MCF 10A (cell line): ENCODE measurements around the gene BMPR1A. TPM values are rescaled to one million over a fixed set of nuclear protein-coding genes. Genes with fewer than 3 reads are reported as not detected.
A peak's percentile ranks its signal among the peaks of the same experiment; 100 is the strongest.
"Not testable (repeated sequence)": the region's sequence is repeated elsewhere in the genome, so short reads cannot be mapped to it uniquely, and the experiment has no call there.

Source experiments
- BruUV-seq: library from RNA; stranded (reverse); fragments of 400-500 nt; replicated peaks from 2 replicates; lab custom pipeline; 2021; lab: Mats Ljungman, UMichigan
- CTCF ChIA-PET: fragments of 300-600 bp; sonication (Branson Sonifier 250); formaldehyde crosslinking; extraction: SDS; loops from one replicate; lab custom pipeline; 2021; ENCODE audit warnings: antibody characterized with exemption, inconsistent platforms; lab: Yijun Ruan, JAX
- POLR2A ChIA-PET: fragments of 300-600, 350-650 bp; sonication (Branson Sonifier 250); formaldehyde crosslinking; extraction: SDS; loops from one replicate; lab custom pipeline; 2020; ENCODE audit warnings: antibody characterized with exemption, inconsistent platforms; lab: Yijun Ruan, JAX
- DNase-seq: peaks from one replicate; pipeline ENCODE4 v3.0.0-alpha.2; 2018; ENCODE audit not compliant: unreplicated experiment
- H3K27ac Mint-ChIP-seq: one replicate; pipeline ENCODE4 v1.8.0; 2022; ENCODE audit warnings: mild to moderate bottlenecking, low read depth, mixed read lengths; ENCODE audit not compliant: unreplicated experiment
- H3K27me3 Mint-ChIP-seq: one replicate; pipeline ENCODE4 v1.8.0; 2022; ENCODE audit warnings: mixed read lengths; ENCODE audit not compliant: insufficient read depth, unreplicated experiment
- H3K36me3 Mint-ChIP-seq: one replicate; pipeline ENCODE4 v1.8.0; 2022; ENCODE audit warnings: mild to moderate bottlenecking, moderate library complexity, mixed read lengths; ENCODE audit not compliant: insufficient read depth, unreplicated experiment
- H3K4me1 Mint-ChIP-seq: one replicate; pipeline ENCODE4 v1.8.0; 2022; ENCODE audit warnings: mixed read lengths; ENCODE audit not compliant: insufficient read depth, unreplicated experiment
- H3K4me3 Mint-ChIP-seq: one replicate; pipeline ENCODE4 v1.8.0; 2022; ENCODE audit warnings: mild to moderate bottlenecking, moderate library complexity, mixed read lengths; ENCODE audit not compliant: unreplicated experiment
- H3K9me3 Mint-ChIP-seq: one replicate; pipeline ENCODE4 v1.8.0; 2022; ENCODE audit warnings: mixed read lengths; ENCODE audit not compliant: unreplicated experiment
- intact Hi-C: fragments of 100-400 bp; cut with micrococcal nuclease; formaldehyde crosslinking; loops from 2 replicates; pipeline ENCODE4 v1.14.1; 2022
- total RNA-seq: library from RNA; stranded (reverse); gene quantifications from 2 replicates; pipeline ENCODE4 v1.2.3, GENCODE V29; 2022
- TF ChIP-seq, protein P1 (sequence below): fragments of 200-600 bp; IDR thresholded peaks from one replicate; pipeline ENCODE4 v1.8.0; 2022; ENCODE audit warnings: antibody characterized with exemption, mild to moderate bottlenecking; ENCODE audit not compliant: unreplicated experiment

The BMPR1A gene
- total RNA-seq, 1 experiment from 2014 or later, result 27.3 TPM

- no peaks in the 10 kb centered on the region for H3K4me1 Mint-ChIP-seq
- H3K27ac Mint-ChIP-seq, result no peak overlapping the region
- ChIA-PET CTCF (interaction anchor here (1.0 kb wide), 1 partner anchor 10 kb away, joined by 4 read pairs; no protein-coding TSS in a partner anchor), POLR2A (no interaction called here)
- no peaks in the 10 kb centered on the region for H3K27me3 Mint-ChIP-seq
- peaks cover 5% of the 10 kb centered on the region for H3K36me3 Mint-ChIP-seq
- BruUV-seq, result no TSS peak
- DNase-seq, result peak; percentile 51
- intact Hi-C loops, result no loop called here
- TF ChIP-seq, protein P1, sequence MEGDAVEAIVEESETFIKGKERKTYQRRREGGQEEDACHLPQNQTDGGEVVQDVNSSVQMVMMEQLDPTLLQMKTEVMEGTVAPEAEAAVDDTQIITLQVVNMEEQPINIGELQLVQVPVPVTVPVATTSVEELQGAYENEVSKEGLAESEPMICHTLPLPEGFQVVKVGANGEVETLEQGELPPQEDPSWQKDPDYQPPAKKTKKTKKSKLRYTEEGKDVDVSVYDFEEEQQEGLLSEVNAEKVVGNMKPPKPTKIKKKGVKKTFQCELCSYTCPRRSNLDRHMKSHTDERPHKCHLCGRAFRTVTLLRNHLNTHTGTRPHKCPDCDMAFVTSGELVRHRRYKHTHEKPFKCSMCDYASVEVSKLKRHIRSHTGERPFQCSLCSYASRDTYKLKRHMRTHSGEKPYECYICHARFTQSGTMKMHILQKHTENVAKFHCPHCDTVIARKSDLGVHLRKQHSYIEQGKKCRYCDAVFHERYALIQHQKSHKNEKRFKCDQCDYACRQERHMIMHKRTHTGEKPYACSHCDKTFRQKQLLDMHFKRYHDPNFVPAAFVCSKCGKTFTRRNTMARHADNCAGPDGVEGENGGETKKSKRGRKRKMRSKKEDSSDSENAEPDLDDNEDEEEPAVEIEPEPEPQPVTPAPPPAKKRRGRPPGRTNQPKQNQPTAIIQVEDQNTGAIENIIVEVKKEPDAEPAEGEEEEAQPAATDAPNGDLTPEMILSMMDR, result no peak
- H3K4me3 Mint-ChIP-seq, result no peak overlapping the region
- no peaks in the 10 kb centered on the region for H3K9me3 Mint-ChIP-seq
Observed at GRCh38 chr10:86730227-86730626, 26.2 kb upstream of the BMPR1A start.

GRCh38 chr10:86732771-86733170 is 23.6 kb upstream of the BMPR1A start:
- POLR2A ChIA-PET, result interaction anchor here (0.6 to 0.7 kb wide), 2 partner anchors 17 to 185 kb away, joined by 3 read pairs; no protein-coding TSS in a partner anchor
- Mint-ChIP-seq H3K9me3 (no peaks in the 10 kb centered on the region), H3K27ac (no peak overlapping the region), H3K36me3 (peaks cover 2% of the 10 kb centered on the region), H3K4me3 (no peak overlapping the region), H3K4me1 (no peaks in the 10 kb centered on the region), H3K27me3 (no peaks in the 10 kb centered on the region)
- no peak for DNase-seq
- CTCF ChIA-PET, result interaction anchor here (0.6 kb wide), 1 partner anchor 174 kb away, joined by 3 read pairs; no protein-coding TSS in a partner anchor
- intact Hi-C loops, result no loop called here
- BruUV-seq, result no TSS peak
- TF ChIP-seq, protein P1, result no peak

DNA sequence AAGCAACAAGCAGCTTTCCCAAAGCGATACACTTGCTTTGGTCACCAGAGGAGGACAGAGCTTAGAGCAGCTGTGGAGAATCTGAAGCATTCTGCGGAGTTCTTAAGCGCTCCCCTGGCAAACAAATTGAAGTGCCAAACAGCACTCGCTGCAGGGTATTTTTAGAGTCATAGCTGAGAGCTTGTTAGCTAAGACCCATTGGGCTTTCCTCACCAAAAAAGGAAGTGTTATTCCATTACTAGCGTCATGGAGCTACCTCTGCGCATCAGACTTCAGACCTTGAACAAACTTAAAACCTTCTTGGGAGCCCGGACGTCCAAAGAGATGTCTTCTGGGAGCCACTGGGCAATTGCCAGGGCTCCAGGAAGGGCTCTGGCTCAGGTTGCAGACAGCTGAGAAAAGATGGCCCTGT is 23.2 kb upstream of the BMPR1A start:
- Mint-ChIP-seq H3K4me3 (no peak overlapping the region), H3K4me1 (no peaks in the 10 kb centered on the region), H3K36me3 (no peaks in the 10 kb centered on the region), H3K9me3 (no peaks in the 10 kb centered on the region), H3K27me3 (no peaks in the 10 kb centered on the region), H3K27ac (no peak overlapping the region)
- DNase-seq, result no peak
- intact Hi-C loops, result no loop called here
- TF ChIP-seq, protein P1, result no peak
- POLR2A ChIA-PET, result interaction anchor here (0.6 kb wide), 1 partner anchor 18 kb away, joined by 3 read pairs; no protein-coding TSS in a partner anchor
- no TSS peak for BruUV-seq
- CTCF ChIA-PET, result interaction anchor here (0.6 kb wide), 1 partner anchor 173 kb away, joined by 3 read pairs; no protein-coding TSS in a partner anchor

GRCh38 chr10:86734207-86734988 is 22.0 kb upstream of the BMPR1A start:
- Mint-ChIP-seq H3K4me3 (no peak overlapping the region), H3K27ac (no peak overlapping the region), H3K36me3 (no peaks in the 10 kb centered on the region), H3K27me3 (no peaks in the 10 kb centered on the region), H3K9me3 (no peaks in the 10 kb centered on the region), H3K4me1 (no peaks in the 10 kb centered on the region)
- CTCF ChIA-PET, result interaction anchor here (1.1 kb wide), 1 partner anchor 46 kb away, joined by 3 read pairs; no protein-coding TSS in a partner anchor
- BruUV-seq, result no TSS peak
- POLR2A ChIA-PET, result no interaction called here
- TF ChIP-seq, protein P1, result no peak
- intact Hi-C loops, result no loop called here
- DNase-seq, result no peak

GRCh38 chr10:86735278-86735677 is 21.1 kb upstream of the BMPR1A start:
- POLR2A ChIA-PET, H3K27me3 Mint-ChIP-seq, H3K9me3 Mint-ChIP-seq, DNase-seq, H3K4me1 Mint-ChIP-seq, intact Hi-C loops, H3K36me3 Mint-ChIP-seq, H3K27ac Mint-ChIP-seq, BruUV-seq, H3K4me3 Mint-ChIP-seq: not testable (repeated sequence)
- CTCF ChIA-PET, result interaction anchor here (0.5 to 1.1 kb wide), 4 partner anchors 10 to 302 kb away, joined by 3 to 5 read pairs (median 3); no protein-coding TSS in a partner anchor
